ENCODE results near the gene GLG1.
"Not testable (repeated sequence)": the region's sequence is repeated elsewhere in the genome, so short reads cannot be mapped to it uniquely, and the experiment has no call there.

Gene GLG1

DNA sequence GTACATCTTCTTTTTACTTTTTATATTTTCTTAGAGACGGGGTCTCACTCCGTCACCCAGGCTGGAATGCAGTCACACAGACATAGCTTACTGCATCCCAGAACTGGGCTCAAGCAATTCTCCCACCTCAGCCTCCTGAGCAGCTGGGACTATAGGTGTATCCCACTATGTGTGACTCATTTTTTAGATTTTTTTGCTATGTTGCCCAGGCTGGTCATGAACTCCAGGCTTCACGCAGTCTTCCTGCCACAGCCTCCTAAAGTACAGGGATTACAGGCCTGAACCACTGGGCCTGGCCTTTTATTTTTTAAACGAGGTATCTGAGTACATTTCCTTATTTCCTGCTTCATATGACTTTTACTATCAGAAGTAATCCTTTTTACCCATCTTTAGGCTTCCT lies 48.0 kb downstream of the GLG1 start:
- Histone ChIP-seq H3K9ac (ENCODE audit: low read depth, low read length) (no peak overlapping the region), H3K4me1 (ENCODE audit: insufficient read depth, low read length) (no peaks in the 10 kb centered on the region), H3K36me3 (ENCODE audit: insufficient read depth, low read length) (no peaks in the 10 kb centered on the region), H3K27me3 (ENCODE audit: insufficient read depth, low read length) (no peaks in the 10 kb centered on the region), H3K27ac (ENCODE audit: low read depth, low read length) (no peak overlapping the region), H3K9me3 (ENCODE audit: insufficient read depth, low read depth, low read length) (no peaks in the 10 kb centered on the region), H3K4me3 (ENCODE audit: low read length) (no peak overlapping the region)
- 91% methylated on average over 4 of the region's 4 CpGs for WGBS

DNA sequence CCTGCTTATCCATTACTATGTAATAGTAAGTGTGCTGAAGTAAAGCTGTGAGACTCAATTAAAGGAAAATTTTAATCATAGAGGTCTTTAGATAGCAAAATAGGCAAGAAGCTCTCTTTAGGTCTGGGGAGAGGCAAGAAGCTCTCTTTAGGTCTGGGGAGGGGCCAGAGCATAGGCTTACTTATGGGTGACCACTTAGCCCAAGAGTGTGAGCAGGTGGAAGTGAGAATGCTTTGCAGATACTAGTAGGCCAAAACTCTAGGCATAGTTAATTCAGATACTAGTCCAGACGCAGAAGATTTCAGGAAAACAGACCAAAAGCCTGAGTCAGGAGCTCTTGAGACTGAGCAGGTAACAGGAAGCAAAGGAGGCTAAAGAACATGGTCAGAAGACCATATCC lies 49.6 kb downstream of the GLG1 start:
- H3K36me3 ChIP-seq (ENCODE audit: insufficient read depth, low read length) = no peaks in the 10 kb centered on the region
- 91% methylated on average over 1 of the region's 1 CpG for WGBS
- no peak overlapping the region for H3K4me3 ChIP-seq (ENCODE audit: low read length)
- H3K4me1 ChIP-seq (ENCODE audit: insufficient read depth, low read length) = no peaks in the 10 kb centered on the region
- H3K27ac ChIP-seq (ENCODE audit: low read depth, low read length) = no peak overlapping the region
- H3K27me3 ChIP-seq (ENCODE audit: insufficient read depth, low read length) = no peaks in the 10 kb centered on the region
- H3K9ac ChIP-seq (ENCODE audit: low read depth, low read length) = no peak overlapping the region
- no peaks in the 10 kb centered on the region for H3K9me3 ChIP-seq (ENCODE audit: insufficient read depth, low read depth, low read length)

DNA sequence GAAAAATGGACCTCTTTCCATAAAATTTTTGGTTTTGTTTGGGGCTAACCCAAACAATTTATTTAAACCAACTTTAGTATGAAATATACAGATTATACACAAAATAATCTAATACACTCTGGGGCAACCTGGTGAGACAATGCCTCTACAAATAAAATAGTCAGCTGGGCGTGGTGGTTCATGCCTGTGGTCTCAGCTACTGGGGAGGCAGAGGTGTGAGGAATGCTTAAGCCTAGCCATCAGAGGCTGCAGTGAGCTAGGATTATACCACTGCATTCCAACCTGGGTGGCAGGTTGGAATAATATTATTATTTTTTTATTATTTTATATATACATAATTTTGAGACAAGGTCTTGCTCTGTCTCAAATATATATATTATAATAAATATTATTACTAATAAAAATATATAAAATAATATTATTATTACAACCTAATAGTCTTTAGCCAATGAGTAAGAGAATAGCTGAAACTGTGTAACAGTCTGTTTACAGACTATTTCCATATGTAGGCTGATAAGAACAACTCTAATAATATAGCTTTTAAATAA lies 50.5 kb downstream of the GLG1 start:
- H3K4me3 ChIP-seq (ENCODE audit: low read length) = no peak overlapping the region
- H3K27me3 ChIP-seq (ENCODE audit: insufficient read depth, low read length) = no peaks in the 10 kb centered on the region
- no peaks in the 10 kb centered on the region for H3K9me3 ChIP-seq (ENCODE audit: insufficient read depth, low read depth, low read length)
- no peaks in the 10 kb centered on the region for H3K36me3 ChIP-seq (ENCODE audit: insufficient read depth, low read length)
- H3K27ac ChIP-seq (ENCODE audit: low read depth, low read length) = no peak overlapping the region
- 94% methylated on average over 1 of the region's 1 CpG for WGBS
- H3K4me1 ChIP-seq (ENCODE audit: insufficient read depth, low read length) = no peaks in the 10 kb centered on the region
- H3K9ac ChIP-seq (ENCODE audit: low read depth, low read length) = no peak overlapping the region

DNA sequence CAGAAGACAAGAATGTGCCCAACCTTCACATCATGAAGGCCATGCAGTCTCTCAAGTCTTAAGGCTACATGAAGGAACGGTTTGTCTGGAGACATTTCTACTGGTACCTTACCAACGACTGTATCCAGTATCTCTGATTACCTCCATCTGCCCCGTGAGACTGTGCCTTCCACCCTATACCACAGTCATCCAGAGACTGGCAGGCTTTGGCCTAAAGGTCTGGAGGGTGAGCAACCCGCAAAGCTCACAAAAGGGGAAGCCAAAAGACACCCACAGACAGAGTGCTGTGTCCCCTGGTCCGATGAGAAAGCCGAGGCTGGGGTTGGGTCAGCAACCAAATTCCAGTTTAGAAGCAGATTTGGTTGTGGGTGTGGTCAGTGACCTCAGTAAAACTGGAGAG lies 54.6 kb downstream of the GLG1 start:
- 94% methylated on average over 3 of the region's 6 CpGs for WGBS
- not testable (repeated sequence) for H3K4me3 ChIP-seq (ENCODE audit: low read length); H3K36me3 ChIP-seq (ENCODE audit: insufficient read depth, low read length)

DNA sequence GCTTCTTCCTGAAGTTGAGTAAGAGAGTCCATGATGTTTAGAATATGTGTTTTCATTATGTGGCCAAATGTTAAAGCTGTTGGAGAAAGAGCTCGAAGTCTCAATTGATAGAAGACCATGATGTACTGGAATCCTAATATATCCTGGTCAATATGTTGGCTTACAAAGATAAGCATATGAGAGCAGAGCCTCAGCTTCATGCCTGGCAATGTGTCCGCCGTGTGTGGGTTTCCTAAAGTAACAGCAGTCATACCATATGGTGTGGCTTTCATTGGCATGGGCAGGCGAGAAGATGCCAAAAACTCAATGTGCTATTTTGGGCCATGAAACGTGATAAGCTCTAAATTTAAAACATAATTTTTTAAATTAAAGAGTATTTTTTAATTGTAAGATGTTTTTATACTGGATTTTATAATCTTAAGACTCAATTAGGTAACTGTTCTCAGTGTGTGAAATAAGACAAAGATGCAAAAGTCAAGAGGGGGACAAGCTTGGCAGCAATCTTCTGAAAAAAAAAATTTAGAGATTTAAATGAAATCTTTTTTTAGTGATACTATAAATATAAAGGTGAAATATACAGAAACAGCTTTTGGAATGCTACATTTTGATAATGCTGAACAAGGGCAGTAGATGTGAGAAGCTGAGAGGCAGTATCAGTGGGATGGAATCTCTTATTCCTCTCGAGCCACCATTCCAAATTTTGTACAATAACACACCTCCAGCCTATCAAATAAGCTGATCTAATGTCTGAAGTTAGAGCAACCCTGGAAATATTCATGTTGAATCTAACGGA lies 56.5 kb downstream of the GLG1 start:
- H3K9me3 ChIP-seq (ENCODE audit: insufficient read depth, low read depth, low read length); H3K27ac ChIP-seq (ENCODE audit: low read depth, low read length); H3K4me3 ChIP-seq (ENCODE audit: low read length); H3K4me1 ChIP-seq (ENCODE audit: insufficient read depth, low read length); H3K9ac ChIP-seq (ENCODE audit: low read depth, low read length); H3K27me3 ChIP-seq (ENCODE audit: insufficient read depth, low read length); H3K36me3 ChIP-seq (ENCODE audit: insufficient read depth, low read length): not testable (repeated sequence)
- WGBS = 96% methylated on average over 3 of the region's 7 CpGs

More for the DNA sequence above, 54.6 kb downstream of the GLG1 start:
- not testable (repeated sequence) for H3K27ac ChIP-seq (ENCODE audit: low read depth, low read length); H3K27me3 ChIP-seq (ENCODE audit: insufficient read depth, low read length); H3K4me1 ChIP-seq (ENCODE audit: insufficient read depth, low read length); H3K9ac ChIP-seq (ENCODE audit: low read depth, low read length); H3K9me3 ChIP-seq (ENCODE audit: insufficient read depth, low read depth, low read length)

DNA sequence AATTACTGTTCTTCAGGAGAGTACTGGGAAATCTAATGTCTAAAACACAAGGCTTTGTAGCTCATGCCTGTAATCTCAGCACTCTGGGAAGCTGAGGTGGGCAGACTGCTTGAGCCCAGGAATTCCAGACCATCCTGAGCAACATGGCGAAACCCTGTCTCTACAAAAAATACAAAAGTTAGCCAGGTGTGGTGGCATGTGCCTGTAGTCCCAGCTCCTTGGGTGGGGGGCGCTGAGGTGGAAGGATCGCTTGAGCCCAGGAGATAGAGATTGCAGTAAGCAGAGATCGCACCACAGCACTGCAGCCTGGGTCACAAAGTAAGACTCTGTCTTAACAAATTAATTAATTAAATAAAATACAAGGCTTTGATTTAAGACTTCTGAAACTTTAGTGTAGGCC lies 60.8 kb downstream of the GLG1 start:
- H3K9me3 ChIP-seq (ENCODE audit: insufficient read depth, low read depth, low read length); H3K9ac ChIP-seq (ENCODE audit: low read depth, low read length); H3K36me3 ChIP-seq (ENCODE audit: insufficient read depth, low read length); H3K4me3 ChIP-seq (ENCODE audit: low read length); H3K4me1 ChIP-seq (ENCODE audit: insufficient read depth, low read length); H3K27ac ChIP-seq (ENCODE audit: low read depth, low read length); H3K27me3 ChIP-seq (ENCODE audit: insufficient read depth, low read length): not testable (repeated sequence)
- 90% methylated on average over 3 of the region's 4 CpGs for WGBS

DNA sequence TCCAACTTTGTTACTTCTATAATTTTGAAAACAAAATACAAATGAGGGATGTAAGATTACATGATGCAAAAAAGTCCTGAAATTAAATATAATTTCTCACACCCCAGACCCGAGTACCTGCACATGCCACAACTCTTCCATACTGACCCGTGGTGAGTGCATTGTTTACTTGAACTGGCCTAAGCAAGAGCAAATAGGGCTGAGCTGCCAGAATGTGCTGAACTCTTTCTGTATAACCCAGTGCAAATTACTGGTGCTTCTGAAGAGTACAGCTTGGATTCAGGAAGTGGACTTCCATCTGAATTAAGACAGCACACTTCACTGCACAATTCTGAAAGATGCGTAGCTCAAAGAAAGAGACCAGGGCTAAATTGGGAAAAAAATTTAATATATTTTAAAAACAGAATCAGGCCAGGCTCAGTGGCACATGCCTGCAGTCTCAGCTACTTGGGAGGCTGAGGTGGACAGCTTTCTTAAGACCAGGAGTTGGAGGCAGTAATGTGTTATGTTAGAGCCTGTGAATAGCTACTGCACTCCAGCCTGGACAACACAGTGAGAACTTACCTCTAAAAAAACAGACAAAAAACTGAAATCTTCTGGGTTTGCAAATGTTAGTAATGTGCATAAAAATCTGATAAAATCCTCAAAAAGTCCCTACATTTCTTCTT lies 63.9 kb downstream of the GLG1 start:
- H3K9ac ChIP-seq (ENCODE audit: low read depth, low read length); H3K36me3 ChIP-seq (ENCODE audit: insufficient read depth, low read length); H3K9me3 ChIP-seq (ENCODE audit: insufficient read depth, low read depth, low read length); H3K27me3 ChIP-seq (ENCODE audit: insufficient read depth, low read length); H3K4me1 ChIP-seq (ENCODE audit: insufficient read depth, low read length); H3K27ac ChIP-seq (ENCODE audit: low read depth, low read length); H3K4me3 ChIP-seq (ENCODE audit: low read length): not testable (repeated sequence)
- WGBS = 100% methylated on average over 1 of the region's 3 CpGs

DNA sequence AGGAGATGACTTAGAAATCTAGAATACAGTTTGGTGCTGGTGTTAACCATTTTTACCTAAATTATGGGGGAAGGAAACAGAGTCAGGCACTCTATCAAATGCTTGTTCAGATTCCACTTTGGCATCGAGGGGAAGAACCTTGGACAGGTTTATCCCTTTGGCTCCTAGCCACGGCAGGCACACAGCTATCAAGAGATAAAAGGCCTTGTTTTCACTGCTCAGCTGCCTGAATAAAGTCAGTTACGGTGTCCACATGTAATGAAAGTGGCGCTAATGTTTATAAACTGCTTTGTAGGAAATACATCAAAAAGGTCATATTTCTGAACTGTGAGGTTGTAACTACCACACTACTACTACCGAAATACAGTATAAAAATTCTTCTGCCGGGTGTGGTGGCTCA lies 66.3 kb downstream of the GLG1 start:
- not testable (repeated sequence) for H3K4me3 ChIP-seq (ENCODE audit: low read length); H3K9ac ChIP-seq (ENCODE audit: low read depth, low read length); H3K27ac ChIP-seq (ENCODE audit: low read depth, low read length); H3K36me3 ChIP-seq (ENCODE audit: insufficient read depth, low read length); H3K27me3 ChIP-seq (ENCODE audit: insufficient read depth, low read length); H3K4me1 ChIP-seq (ENCODE audit: insufficient read depth, low read length); H3K9me3 ChIP-seq (ENCODE audit: insufficient read depth, low read depth, low read length)
- 64% methylated on average over 4 of the region's 6 CpGs for WGBS

DNA sequence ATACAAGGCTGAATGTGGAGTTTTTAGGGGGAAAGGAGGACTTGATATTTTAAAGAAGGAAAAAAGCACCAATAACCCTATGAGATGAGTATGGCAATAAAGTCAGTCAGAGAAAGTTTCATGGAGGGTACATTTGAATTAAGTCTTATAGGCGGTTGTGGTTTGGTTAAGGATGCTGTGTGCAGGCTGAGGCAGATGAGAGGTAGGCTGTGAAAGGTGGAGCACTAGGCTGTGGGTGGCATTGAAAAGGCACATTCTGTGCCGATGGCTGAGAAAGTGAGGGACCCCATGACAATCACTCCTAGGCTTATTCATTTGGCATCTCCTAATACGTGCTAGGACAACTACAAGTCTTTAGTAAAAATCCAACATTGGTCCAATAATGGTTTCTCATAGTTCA lies 68.1 kb downstream of the GLG1 start:
- no CpG with 5 or more reads among the region's 3 CpGs for WGBS

DNA sequence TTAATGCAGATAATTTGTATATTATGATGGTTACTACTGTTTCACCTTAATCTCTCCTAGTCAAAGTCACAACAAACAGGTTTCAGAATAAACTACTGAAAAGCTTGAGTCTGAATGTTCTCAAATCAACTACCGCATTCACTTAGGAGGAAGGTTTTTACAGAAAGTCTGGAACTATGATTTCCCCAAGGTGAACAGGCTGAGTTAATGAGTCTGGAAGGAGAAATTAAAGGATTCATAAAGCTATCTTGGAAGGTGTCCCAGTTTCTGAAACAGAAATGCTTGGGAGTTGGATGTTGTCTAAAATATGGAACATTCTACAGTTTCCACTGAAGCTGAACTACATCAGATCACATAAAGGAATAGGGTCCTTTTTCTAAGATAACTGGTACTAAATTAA lies 69.2 kb downstream of the GLG1 start:
- 100% methylated on average over 1 of the region's 1 CpG for WGBS
- H3K4me3 ChIP-seq (ENCODE audit: low read length); H3K27ac ChIP-seq (ENCODE audit: low read depth, low read length); H3K4me1 ChIP-seq (ENCODE audit: insufficient read depth, low read length); H3K36me3 ChIP-seq (ENCODE audit: insufficient read depth, low read length); H3K9ac ChIP-seq (ENCODE audit: low read depth, low read length); H3K9me3 ChIP-seq (ENCODE audit: insufficient read depth, low read depth, low read length); H3K27me3 ChIP-seq (ENCODE audit: insufficient read depth, low read length): not testable (repeated sequence)

More for the DNA sequence above, 68.1 kb downstream of the GLG1 start:
- not testable (repeated sequence) for H3K27ac ChIP-seq (ENCODE audit: low read depth, low read length); H3K4me3 ChIP-seq (ENCODE audit: low read length); H3K27me3 ChIP-seq (ENCODE audit: insufficient read depth, low read length); H3K9ac ChIP-seq (ENCODE audit: low read depth, low read length); H3K36me3 ChIP-seq (ENCODE audit: insufficient read depth, low read length); H3K4me1 ChIP-seq (ENCODE audit: insufficient read depth, low read length); H3K9me3 ChIP-seq (ENCODE audit: insufficient read depth, low read depth, low read length)

DNA sequence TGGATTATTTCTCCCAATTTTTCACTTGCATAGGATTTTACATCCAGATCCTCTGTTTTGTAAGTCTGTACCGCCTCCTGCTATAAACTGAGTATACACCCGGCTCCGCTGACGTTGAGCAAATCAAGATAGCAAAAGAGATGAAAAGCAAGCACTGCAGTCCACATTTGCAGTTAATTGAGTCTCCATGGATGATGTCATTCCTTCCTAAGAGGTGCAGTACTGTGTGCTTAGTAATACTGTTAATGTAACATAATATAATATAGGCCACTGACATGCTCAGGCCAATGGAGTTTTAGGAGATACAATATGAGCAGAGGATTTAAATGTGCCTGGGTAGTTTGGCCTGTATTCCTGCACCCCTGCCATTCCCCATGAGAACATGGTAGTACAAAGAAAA lies 72.3 kb downstream of the GLG1 start:
- WGBS = 95% methylated on average over 3 of the region's 4 CpGs
- not testable (repeated sequence) for H3K27ac ChIP-seq (ENCODE audit: low read depth, low read length)

More for the DNA sequence above, 72.3 kb downstream of the GLG1 start:
- H3K4me1 ChIP-seq (ENCODE audit: insufficient read depth, low read length); H3K9ac ChIP-seq (ENCODE audit: low read depth, low read length); H3K36me3 ChIP-seq (ENCODE audit: insufficient read depth, low read length); H3K9me3 ChIP-seq (ENCODE audit: insufficient read depth, low read depth, low read length); H3K27me3 ChIP-seq (ENCODE audit: insufficient read depth, low read length); H3K4me3 ChIP-seq (ENCODE audit: low read length): not testable (repeated sequence)

Data from HUES64 (cell line).